Motor neuron (in vitro differentiated cells): ENCODE results near the gene GPR137. TPM values are rescaled to one million over a fixed set of nuclear protein-coding genes. Genes with fewer than 3 reads are reported as not detected.
"Not testable (repeated sequence)": the region's sequence is repeated elsewhere in the genome, so short reads cannot be mapped to it uniquely, and the experiment has no call there.

Experiments
- ATAC-seq, 8 experiments: fragments of 200-7000 bp; cut with Tn5 transposase; replicated peaks in 6 of 8; 2 replicates each; pipeline ENCODE4 v1.8.0; 2021; ENCODE audit warnings: mild to moderate bottlenecking in 8 of 8, moderate library complexity in 8 of 8
- H3K27ac ChIP-seq, 2 donors: fragments of 250-450 bp; sonication (Bioruptor Pico); 2 replicates each; pipeline ENCODE4 v1.9.0; 2021; ENCODE audit warnings: antibody characterized with exemption in 2 of 2, mild to moderate bottlenecking in 2 of 2, moderate library complexity in 1 of 2
- H3K4me1 ChIP-seq, 2 donors: fragments of 250-450 bp; sonication (Bioruptor Pico); replicated peaks in 1 of 2; 2 replicates each; pipeline ENCODE4 v1.6.1; 2021; ENCODE audit warnings: antibody characterized with exemption in 2 of 2, mild to moderate bottlenecking in 2 of 2, moderate library complexity in 1 of 2
- H3K4me3 ChIP-seq, 5 donors: fragments of 250-450 bp; sonication (Bioruptor Pico); 2 replicates each; pipeline ENCODE4 v1.9.0; 2021; ENCODE audit warnings: antibody characterized with exemption in 5 of 5, mild to moderate bottlenecking in 5 of 5, moderate library complexity in 4 of 5
- WGBS, 10 experiments: fragments of 450-650 bp; shearing (Covaris generic); methylation state at CpG; one replicate each; pipeline ENCODE4 v1.0.0; 2022; 5-methylcytosine and 5-hydroxymethylcytosine counted together
- in situ Hi-C, 9 experiments: fragments of 400-800 bp; cut with MboI; loops; one replicate each; pipeline ENCODE4 v1.15.0; 2021; ENCODE audit warnings: low sequenced_read_pairs in 9 of 9, low pct_unique_long_range_greater_than_20kb in 2 of 9; ENCODE audit not compliant: unreplicated experiment in 9 of 9
- total RNA-seq, 8 experiments: library from RNA; unstranded; fragments of 300-600 nt; gene quantifications; 2 replicates each; pipeline versions ENCODE4 v1.2.3 to v1.2.4, GENCODE V29; 2022

The GPR137 gene
- total RNA-seq, 8 experiments from 2014 or later = 18.9 to 37.6 (median 22.5) TPM

DNA sequence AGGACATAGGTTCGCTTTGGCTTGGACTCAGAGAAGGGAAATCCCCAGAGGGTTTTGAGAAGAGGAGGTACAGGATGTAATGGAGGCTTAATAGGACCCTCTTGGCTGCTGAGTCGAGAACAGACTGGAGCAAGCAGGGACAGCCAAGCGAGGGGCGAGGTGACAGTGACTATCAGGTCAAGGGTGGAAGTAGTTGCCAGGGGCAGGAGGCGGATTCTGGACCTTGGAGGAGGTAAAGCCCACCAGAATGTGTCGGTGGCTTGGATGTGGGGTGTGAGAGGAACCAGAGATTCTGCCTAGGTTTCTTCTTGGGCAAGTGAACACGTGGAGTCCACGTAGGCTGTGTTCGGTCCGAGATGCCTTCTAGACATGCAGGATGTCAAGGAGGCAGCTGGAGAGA, 27.3 kb downstream of the GPR137 start:
- no peak for ATAC-seq
- Histone ChIP-seq H3K4me1 (peaks cover 4 to 6% of the 10 kb centered on the region in 2 donors), H3K27ac (no peak overlapping the region), H3K4me3 (no peak overlapping the region)
- in situ Hi-C loops = no loop called here
- WGBS, 10 experiments = 67 to 100% (median 90%) methylated on average over 1 to 9 of the region's 10 CpGs; no CpG with 5 or more reads in 3 of the 10 experiments

DNA sequence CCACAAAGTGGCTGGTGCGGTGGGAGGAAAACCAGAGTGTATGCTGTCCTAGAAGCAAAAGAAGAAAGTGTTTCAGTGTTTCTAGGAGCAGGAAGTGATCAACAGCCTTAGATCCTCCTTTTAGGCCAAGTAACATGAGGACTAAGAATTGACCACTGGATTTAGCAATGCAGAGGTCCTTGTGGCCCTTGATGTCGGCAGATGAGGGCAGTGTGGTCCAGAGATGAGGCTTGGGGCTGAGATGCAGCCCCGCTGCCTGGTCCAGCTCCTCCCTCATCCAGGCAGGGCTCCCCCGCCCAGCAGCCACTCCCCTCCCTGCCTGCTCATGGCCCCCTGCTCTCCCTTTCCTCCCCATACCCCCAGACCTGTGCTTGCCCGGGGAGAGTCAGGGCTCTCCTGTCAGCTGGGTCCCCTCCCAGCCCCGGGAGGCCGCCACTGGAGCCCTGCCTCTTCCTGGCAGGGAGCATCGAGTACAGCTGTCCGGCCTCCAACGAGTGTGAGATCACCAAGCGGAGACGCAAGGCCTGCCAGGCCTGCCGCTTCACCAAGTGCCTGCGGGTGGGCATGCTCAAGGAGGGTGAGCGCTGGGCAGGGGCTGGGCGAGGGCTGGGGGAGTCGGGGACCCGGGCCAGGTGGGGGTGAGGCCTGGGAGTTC, 28.0 kb downstream of the GPR137 start:
- in situ Hi-C loops = no loop called here
- Histone ChIP-seq H3K27ac (no peak overlapping the region), H3K4me3 (no peak overlapping the region), H3K4me1 (peaks cover 4 to 6% of the 10 kb centered on the region in 2 donors)
- peak in 4 of 8 experiments; percentile 2 to 28 (median 8) for ATAC-seq
- WGBS, 10 experiments = 31 to 100% (median 86%) methylated on average over 1 to 2 of the region's 18 CpGs; no CpG with 5 or more reads in 7 of the 10 experiments

DNA sequence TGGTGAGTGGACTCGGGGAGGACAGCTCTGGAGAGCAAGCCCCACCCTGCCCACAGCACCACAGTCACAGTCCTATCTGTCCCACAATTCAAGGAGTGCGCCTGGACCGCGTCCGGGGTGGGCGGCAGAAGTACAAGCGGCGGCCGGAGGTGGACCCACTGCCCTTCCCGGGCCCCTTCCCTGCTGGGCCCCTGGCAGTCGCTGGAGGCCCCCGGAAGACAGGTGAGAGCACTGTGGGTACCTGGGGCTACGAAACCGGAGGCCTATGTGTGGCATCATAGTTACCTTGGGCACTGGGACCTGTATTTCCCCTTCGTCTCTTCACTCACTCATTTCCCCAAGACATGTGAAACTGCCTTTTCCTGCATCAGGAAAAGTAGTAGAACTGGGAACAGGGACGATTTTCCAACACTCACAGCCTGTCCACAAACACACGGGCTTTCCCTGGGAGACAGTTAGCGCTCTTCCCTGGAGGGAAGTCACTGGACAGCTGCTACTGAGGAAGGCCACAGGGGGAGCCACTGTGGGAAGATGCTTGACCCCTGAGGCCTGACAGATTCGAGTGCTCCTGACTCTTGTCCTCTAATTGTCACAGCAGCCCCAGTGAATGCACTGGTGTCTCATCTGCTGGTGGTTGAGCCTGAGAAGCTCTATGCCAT, 28.6 kb downstream of the GPR137 start:
- 71 to 100% (median 82%) methylated on average over 1 to 15 of the region's 19 CpGs; no CpG with 5 or more reads in 6 of the 10 experiments for WGBS, 10 experiments
- Histone ChIP-seq H3K27ac (no peak overlapping the region), H3K4me3 (no peak overlapping the region), H3K4me1 (peaks cover 9 to 10% of the 10 kb centered on the region in 2 donors)
- ATAC-seq = peak in 1 of 8 experiments; percentile 0
- in situ Hi-C loops = no loop called here

DNA sequence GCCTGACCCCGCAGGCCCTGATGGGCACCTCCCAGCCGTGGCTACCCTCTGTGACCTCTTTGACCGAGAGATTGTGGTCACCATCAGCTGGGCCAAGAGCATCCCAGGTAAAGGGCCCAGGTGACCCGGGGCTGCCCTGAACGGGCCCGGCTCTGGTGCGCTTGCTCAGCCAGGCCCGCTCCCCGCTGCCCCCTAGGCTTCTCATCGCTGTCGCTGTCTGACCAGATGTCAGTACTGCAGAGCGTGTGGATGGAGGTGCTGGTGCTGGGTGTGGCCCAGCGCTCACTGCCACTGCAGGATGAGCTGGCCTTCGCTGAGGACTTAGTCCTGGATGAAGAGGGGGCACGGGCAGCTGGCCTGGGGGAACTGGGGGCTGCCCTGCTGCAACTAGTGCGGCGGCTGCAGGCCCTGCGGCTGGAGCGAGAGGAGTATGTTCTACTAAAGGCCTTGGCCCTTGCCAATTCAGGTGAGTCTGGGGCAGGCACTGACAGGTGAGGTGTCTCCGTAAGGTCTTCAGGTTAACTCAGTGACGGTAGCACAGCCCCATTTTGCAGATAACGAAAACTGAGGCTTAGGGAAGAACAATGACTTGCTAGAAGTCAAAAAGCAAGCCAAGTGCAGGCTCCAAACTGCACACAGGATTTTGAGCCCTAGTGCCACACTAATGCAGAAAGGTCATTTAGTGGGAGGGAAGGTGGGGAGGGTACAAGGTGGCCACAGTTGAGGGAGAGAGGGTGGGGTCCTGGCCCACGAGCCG, 29.3 kb downstream of the GPR137 start:
- in situ Hi-C loops = no loop called here
- no peak overlapping the region for H3K4me3 ChIP-seq
- H3K27ac ChIP-seq = no peak overlapping the region
- H3K4me1 ChIP-seq = peaks cover 11 to 12% of the 10 kb centered on the region in 2 donors
- 89 to 100% (median 97%) methylated on average over 1 to 3 of the region's 24 CpGs; no CpG with 5 or more reads in 6 of the 10 experiments for WGBS, 10 experiments
- ATAC-seq = no peak

DNA sequence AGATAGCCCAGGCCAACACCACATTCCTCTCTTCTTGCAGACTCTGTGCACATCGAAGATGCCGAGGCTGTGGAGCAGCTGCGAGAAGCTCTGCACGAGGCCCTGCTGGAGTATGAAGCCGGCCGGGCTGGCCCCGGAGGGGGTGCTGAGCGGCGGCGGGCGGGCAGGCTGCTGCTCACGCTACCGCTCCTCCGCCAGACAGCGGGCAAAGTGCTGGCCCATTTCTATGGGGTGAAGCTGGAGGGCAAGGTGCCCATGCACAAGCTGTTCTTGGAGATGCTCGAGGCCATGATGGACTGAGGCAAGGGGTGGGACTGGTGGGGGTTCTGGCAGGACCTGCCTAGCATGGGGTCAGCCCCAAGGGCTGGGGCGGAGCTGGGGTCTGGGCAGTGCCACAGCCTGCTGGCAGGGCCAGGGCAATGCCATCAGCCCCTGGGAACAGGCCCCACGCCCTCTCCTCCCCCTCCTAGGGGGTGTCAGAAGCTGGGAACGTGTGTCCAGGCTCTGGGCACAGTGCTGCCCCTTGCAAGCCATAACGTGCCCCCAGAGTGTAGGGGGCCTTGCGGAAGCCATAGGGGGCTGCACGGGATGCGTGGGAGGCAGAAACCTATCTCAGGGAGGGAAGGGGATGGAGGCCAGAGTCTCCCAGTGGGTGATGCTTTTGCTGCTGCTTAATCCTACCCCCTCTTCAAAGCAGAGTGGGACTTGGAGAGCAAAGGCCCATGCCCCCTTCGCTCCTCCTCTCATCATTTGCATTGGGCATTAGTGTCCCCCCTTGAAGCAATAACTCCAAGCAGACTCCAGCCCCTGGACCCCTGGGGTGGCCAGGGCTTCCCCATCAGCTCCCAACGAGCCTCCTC, 30.2 kb downstream of the GPR137 start:
- 0 to 50% methylated on average over 1 to 2 of the region's 25 CpGs; no CpG with 5 or more reads in 8 of the 10 experiments for WGBS, 10 experiments
- ATAC-seq, H3K27ac ChIP-seq, in situ Hi-C loops: not testable (repeated sequence)
- H3K4me3 ChIP-seq = peak overlapping the region in 3 of 5 donors; percentile 57 to 84 (median 80)
- H3K4me1 ChIP-seq = peaks cover 11 to 12% of the 10 kb centered on the region in 2 donors

DNA sequence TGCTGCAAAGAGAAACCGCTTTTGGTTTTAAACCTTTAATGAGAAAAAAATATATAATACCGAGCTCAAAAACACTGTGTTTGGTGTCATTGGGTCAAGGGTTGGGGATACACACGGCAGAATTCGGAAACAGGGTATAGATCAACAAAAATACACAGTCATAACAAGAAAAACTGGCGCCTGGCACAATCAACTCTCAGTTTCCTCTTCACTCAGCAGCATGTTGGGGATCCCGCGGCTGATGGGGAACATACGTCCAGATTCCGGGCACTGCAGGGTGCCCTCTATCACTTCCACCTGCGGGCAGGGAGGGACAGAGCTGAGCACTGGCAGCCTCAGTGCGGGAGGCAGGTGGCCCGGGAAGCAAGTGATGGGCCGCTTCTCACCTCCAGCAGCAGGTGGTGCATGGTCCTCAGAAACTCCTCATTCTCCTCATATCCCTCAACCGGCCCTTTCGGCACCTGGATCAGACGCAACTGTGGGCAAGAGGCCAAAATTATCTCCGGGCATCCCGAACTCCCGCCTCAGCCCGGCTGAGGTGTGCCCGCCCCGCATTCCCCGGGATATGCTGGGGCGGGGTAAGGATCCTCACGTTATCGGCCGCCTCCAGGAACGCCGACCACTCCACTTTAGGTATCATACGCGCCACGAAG, 31.1 kb downstream of the GPR137 start:
- peak in 3 of 8 experiments; percentile 0 to 6 (median 0) for ATAC-seq

DNA sequence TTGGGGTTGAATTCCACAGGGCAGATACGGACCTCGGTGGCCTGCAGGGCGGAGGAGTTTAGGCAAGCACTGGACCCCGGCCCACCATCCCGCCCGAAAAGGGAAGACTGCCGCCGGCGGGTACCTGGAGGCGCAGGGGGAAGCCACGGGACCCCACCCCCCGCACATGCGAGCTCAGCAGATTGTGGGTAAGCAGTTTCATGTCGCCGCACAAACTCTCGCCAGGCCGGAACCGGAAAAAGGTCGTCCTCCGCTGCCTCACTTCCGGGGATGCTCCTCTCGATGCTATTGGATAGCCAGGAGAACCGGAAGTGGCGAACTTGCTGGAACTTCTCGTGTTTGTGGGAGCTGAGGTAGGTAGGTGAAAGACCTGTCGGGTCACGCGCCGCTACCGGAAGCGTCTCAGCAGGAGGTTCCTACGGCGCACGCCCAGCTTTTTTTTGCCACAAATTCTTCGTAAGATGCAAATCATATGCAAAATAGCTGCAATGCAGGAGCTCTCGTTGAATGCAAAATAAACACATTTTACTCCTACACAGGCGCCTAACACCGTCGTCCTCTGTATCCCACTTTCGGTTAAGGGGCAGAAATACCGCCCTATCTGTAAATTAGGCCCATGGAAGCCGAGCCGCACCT, 31.8 kb downstream of the GPR137 start, which contains the start of gene TRMT112:
Gene TRMT112 (minus strand): TSS at position 235 of the 636 bp plus-strand sequence. CDS start 33 bp downstream, at position 202.
- peak within 1 kb of the TSS; percentile 99 for H3K27ac ChIP-seq
- H3K4me3 ChIP-seq = peak within 1 kb of the TSS; percentile 43 to 84 (median 57)
- ATAC-seq = peak; percentile 65 to 87 (median 80)
- WGBS, 10 experiments = 0 to 1% (median 0%) methylated on average over 4 to 27 of the region's 43 CpGs; no CpG with 5 or more reads in 4 of the 10 experiments
- peaks cover 11 to 12% of the 10 kb centered on the region in 2 donors for H3K4me1 ChIP-seq
- in situ Hi-C loops = no loop called here

More for the DNA sequence above, 31.1 kb downstream of the GPR137 start:
- WGBS, 10 experiments = 0 to 83% (median 20%) methylated on average over 1 to 16 of the region's 32 CpGs; no CpG with 5 or more reads in 3 of the 10 experiments
- in situ Hi-C loops = no loop called here
- Histone ChIP-seq H3K4me3 (peak overlapping the region; percentile 43 to 84 (median 57)), H3K4me1 (peaks cover 11 to 12% of the 10 kb centered on the region in 2 donors), H3K27ac (peak overlapping the region; percentile 79 to 99)

DNA sequence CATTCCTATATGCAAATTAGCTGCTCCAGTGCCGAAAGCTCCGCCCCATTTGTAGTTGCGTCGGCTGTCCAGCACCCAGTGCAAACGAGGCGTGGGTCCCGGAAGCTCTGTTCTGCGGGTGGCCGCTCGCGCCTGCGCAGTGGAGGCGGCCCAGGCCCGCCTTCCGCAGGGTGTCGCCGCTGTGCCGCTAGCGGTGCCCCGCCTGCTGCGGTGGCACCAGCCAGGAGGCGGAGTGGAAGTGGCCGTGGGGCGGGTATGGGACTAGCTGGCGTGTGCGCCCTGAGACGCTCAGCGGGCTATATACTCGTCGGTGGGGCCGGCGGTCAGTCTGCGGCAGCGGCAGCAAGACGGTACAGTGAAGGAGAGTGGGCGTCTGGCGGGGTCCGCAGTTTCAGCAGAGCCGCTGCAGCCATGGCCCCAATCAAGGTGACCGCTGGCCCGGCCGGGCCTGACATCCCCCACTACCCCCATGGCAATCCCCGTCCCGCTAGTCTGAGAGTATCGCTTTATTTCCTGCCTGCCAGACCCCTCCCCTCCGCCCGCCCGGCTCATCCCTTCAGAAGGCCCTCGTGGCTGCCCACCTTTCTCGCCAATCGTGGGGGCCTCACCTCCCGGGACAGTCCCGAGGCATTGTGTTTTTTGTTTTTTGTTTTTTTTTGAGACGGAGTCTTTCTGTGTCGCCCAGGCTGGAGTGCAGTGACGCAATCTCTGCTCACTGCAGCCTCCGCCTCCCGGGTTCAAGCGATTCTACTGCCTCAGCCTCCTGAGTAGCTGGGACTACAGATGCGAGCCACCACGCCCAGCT, 32.5 kb downstream of the GPR137 start, which contains the start of gene PRDX5:
Gene PRDX5 (plus strand): TSS at position 161 of the 805 bp plus-strand sequence. CDS start 95 bp downstream, at position 256.
- 0 to 2% (median 0%) methylated on average over 2 to 20 of the region's 61 CpGs; no CpG with 5 or more reads in 5 of the 10 experiments for WGBS, 10 experiments
- peaks cover 11 to 12% of the 10 kb centered on the region in 2 donors for H3K4me1 ChIP-seq
- in situ Hi-C loops = no loop called here
- H3K27ac ChIP-seq = peak within 1 kb of the TSS; percentile 99
- ATAC-seq = peak; percentile 60 to 90 (median 85)
- peak within 1 kb of the TSS; percentile 43 to 84 (median 57) for H3K4me3 ChIP-seq

DNA sequence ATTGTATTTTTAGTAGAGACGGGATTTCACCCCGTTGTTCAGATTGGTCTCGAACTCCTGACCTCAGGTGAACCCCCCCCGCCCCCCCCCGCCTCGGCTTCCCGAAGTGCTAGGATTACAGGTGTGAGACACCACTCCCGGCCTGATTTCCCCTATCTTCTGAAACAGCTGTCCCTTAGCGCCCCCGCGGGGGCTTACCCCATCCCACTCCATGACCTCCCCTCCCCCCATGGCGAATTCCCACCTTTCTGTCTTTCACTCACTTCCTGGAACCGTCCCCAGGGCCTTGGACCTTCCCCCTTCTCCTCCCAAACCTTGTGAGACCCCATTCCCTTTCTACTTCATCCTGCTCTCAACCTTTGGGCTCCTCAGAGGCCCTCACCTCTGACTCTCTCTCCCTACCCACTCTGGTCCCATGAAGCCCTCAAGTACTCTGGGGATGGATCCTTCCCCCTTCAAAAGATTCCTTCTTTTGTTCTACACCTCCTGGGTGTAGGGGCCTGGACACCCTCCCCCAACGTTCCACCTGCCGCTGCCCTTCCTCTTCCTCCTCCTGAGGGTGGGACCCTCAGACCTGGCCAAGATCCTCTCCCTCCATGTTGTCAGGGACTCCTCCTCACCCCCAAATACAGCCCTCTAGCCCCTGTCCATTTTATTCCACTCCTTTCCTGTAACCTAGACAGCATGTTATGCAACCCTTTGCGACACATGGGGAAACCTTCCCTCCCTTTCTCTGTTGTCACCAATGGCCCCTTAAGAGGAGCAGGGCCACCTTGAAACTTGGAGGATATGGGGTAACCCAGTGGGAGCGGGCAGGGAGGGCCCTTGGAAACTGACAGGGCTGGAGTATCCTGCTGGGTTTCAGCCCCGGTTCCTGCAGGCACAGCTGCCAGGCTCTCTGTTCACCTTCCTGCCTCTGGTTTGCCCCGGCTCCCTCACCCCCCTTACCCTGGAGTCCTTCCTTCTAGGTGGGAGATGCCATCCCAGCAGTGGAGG, 33.4 kb downstream of the GPR137 start:
- WGBS, 10 experiments = 50 to 100% (median 78%) methylated on average over 1 to 5 of the region's 19 CpGs; no CpG with 5 or more reads in 5 of the 10 experiments
- Histone ChIP-seq H3K4me1 (peaks cover 11 to 12% of the 10 kb centered on the region in 2 donors), H3K4me3 (peak overlapping the region; percentile 43 to 84 (median 57)), H3K27ac (peak overlapping the region; percentile 99)
- in situ Hi-C loops = no loop called here
- ATAC-seq = no peak

DNA sequence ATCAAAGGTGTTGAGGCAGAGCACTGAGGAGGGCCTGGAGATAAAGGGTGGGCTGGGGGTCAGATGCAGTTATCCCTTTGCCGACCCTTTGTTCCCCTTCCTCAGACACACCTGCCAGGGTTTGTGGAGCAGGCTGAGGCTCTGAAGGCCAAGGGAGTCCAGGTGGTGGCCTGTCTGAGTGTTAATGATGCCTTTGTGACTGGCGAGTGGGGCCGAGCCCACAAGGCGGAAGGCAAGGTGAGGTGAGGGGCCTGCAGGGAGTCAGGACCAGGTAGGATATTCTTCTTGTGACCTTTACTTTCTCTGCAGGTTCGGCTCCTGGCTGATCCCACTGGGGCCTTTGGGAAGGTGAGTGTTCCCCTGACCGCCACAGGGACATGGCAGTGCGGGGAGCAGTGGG, 34.9 kb downstream of the GPR137 start:
- 88 to 100% (median 93%) methylated on average over 2 to 6 of the region's 7 CpGs; no CpG with 5 or more reads in 6 of the 10 experiments for WGBS, 10 experiments
- Histone ChIP-seq H3K4me3 (no peak overlapping the region), H3K27ac (no peak overlapping the region), H3K4me1 (peaks cover 11 to 12% of the 10 kb centered on the region in 2 donors)
- in situ Hi-C loops = no loop called here
- ATAC-seq = no peak
